Measurements from ENCODE around the gene HELZ2. TPM values are rescaled to one million over a fixed set of nuclear protein-coding genes. Genes with fewer than 3 reads are reported as not detected.
A peak's percentile ranks its signal among the peaks of the same experiment; 100 is the strongest.

Gene HELZ2
- total RNA-seq, 1 donor from 2014 or later: 12.1 TPM

GRCh38 chr20:63557481-63557891, 16.6 kb downstream of the HELZ2 start:
- intact Hi-C loops (cut with DNase I): no loop called here
- no peak for DNase-seq (ENCODE audit: low spot score)

- DNase-seq (ENCODE audit: low spot score): no peak
These were observed 17.1 kb downstream of the HELZ2 start for GRCh38 chr20:63556873-63557478.

GRCh38 chr20:63555661-63556381, 18.2 kb downstream of the HELZ2 start:
- no peak for DNase-seq (ENCODE audit: low spot score)
- intact Hi-C loops (cut with DNase I): no loop called here

More at GRCh38 chr20:63556873-63557478, 17.1 kb downstream of the HELZ2 start:
- intact Hi-C loops (cut with DNase I): no loop called here

- no peak for DNase-seq (ENCODE audit: low spot score)
These were observed 19.4 kb downstream of the HELZ2 start for GRCh38 chr20:63554361-63555278.

GRCh38 chr20:63553933-63554290, 20.1 kb downstream of the HELZ2 start, which contains the start of gene FNDC11:
TSS of gene FNDC11 (plus strand) at chr20:63554159. CDS start at chr20:63555664, 1,505 bp downstream.
- intact Hi-C loops (cut with DNase I): no loop called here
- DNase-seq (ENCODE audit: low spot score): no peak

More at GRCh38 chr20:63554361-63555278, 19.4 kb downstream of the HELZ2 start:
- intact Hi-C loops (cut with DNase I): no loop called here

GRCh38 chr20:63553251-63553932, 20.6 kb downstream of the HELZ2 start:
- intact Hi-C loops (cut with DNase I): no loop called here
- peak; percentile 89 for DNase-seq (ENCODE audit: low spot score)

- intact Hi-C loops (cut with DNase I): no loop called here
- DNase-seq (ENCODE audit: low spot score): no peak
These were observed 21.4 kb downstream of the HELZ2 start for GRCh38 chr20:63552481-63553249.

GRCh38 chr20:63551068-63551467, 23.0 kb downstream of the HELZ2 start:
- DNase-seq (ENCODE audit: low spot score): no peak
- intact Hi-C loops (cut with DNase I): no loop called here

GRCh38 chr20:63549679-63550282, 24.3 kb downstream of the HELZ2 start:
- intact Hi-C loops (cut with DNase I): no loop called here
- DNase-seq (ENCODE audit: low spot score): no peak

- intact Hi-C loops (cut with DNase I): no loop called here
- DNase-seq (ENCODE audit: low spot score): no peak
These were observed 25.0 kb downstream of the HELZ2 start for GRCh38 chr20:63549019-63549418.

- intact Hi-C loops (cut with DNase I): no loop called here
- DNase-seq (ENCODE audit: low spot score): no peak
These were observed 25.5 kb downstream of the HELZ2 start for GRCh38 chr20:63548542-63548941.

- intact Hi-C loops (cut with DNase I): no loop called here
These were observed 26.1 kb downstream of the HELZ2 start, which contains the start of gene SRMS for GRCh38 chr20:63547725-63548480. TSS of gene SRMS (minus strand) at chr20:63547749. CDS start at chr20:63547463, 286 bp downstream.

GRCh38 chr20:63546956-63547724, 26.9 kb downstream of the HELZ2 start:
- intact Hi-C loops (cut with DNase I): no loop called here
- DNase-seq (ENCODE audit: low spot score): no peak

More at GRCh38 chr20:63547725-63548480, 26.1 kb downstream of the HELZ2 start, which contains the start of gene SRMS:
- DNase-seq (ENCODE audit: low spot score): no peak

GRCh38 chr20:63546256-63546955, 27.6 kb downstream of the HELZ2 start:
- intact Hi-C loops (cut with DNase I): no loop called here
- DNase-seq (ENCODE audit: low spot score): no peak

- no peak for DNase-seq (ENCODE audit: low spot score)
- intact Hi-C loops (cut with DNase I): no loop called here
These were observed 28.2 kb downstream of the HELZ2 start for GRCh38 chr20:63545814-63546213.

GRCh38 chr20:63544958-63545516, 29.0 kb downstream of the HELZ2 start:
- intact Hi-C loops (cut with DNase I): no loop called here

More at GRCh38 chr20:63544958-63545516, 29.0 kb downstream of the HELZ2 start:
- no peak for DNase-seq (ENCODE audit: low spot score)
